ENCODE measurements around the gene PTCHD1.

The PTCHD1 gene

GRCh38 chrX:23398570-23398969, 63.9 kb downstream of the PTCHD1 start:
- DNase-seq (ENCODE audit: low read depth, low spot score) = no peak

DNA sequence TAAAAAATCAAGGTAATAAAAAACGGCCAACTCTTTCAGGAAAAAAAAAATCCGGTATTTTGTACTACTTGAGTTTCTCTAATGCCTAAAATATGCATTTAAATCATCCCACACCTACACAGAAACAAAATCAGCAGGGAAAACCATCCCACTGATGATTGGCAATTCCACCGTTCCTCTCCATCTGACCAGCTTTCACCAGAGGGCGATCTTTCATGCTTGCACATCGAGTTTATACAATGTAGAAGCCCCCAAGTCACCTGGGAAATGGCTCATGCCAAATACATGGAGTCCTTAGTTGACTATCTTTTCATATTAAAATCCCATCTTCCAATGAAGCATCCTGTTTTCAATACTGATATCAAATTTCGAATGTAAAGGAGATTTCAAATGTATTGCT, 69.2 kb downstream of the PTCHD1 start:
- DNase-seq (ENCODE audit: low read depth, low spot score) = no peak

- no peak for DNase-seq (ENCODE audit: low read depth, low spot score)
Measured at GRCh38 chrX:23422912-23423311, 88.3 kb downstream of the PTCHD1 start.

DNA sequence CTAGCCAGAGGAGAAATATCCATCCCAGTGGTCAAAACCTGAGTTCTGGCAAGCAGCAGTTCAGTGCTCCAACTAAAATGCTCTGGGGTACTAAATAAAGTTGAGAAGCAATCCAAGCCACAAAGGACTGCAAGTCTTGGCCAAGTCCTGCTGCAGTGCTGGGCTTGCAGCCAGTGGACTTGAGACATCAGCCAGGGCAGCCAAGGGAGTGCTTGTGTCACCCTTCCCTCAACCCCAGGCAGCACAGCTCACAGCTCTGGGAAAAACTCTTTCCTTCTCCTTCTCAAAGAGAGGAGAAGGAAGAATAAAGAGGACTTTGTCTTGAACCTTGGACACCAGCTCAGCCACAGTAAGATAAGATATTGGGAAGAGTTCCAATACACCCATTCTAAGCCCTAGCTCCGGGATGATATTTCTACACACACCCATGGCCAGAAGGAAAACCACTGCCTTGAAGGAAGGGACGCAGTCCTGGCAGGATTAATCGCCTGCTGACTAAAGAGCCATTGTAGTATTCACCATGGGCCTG, 99.8 kb downstream of the PTCHD1 start:
- DNase-seq (ENCODE audit: low read depth, low spot score) = no peak

DNA sequence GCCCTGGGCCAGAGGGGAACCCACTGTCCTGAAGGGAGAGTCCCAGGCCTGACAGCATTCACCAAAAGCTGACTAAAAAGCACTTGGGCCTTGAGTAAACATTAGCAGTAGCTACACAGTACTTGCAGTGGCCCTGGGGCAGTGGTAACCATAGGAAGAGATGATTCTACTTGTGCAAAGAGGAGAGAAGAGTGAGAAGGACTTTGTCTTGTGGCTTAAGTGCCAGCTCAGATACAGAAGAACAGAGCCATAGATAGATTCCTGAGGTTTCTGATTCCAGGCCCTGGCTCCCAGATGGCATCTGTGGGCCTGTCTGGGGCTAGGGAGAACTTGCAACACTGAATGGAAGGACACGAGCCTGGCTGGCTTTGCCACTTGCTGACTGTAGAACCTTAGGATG, 100.5 kb downstream of the PTCHD1 start:
- no peak for DNase-seq (ENCODE audit: low read depth, low spot score)

DNA sequence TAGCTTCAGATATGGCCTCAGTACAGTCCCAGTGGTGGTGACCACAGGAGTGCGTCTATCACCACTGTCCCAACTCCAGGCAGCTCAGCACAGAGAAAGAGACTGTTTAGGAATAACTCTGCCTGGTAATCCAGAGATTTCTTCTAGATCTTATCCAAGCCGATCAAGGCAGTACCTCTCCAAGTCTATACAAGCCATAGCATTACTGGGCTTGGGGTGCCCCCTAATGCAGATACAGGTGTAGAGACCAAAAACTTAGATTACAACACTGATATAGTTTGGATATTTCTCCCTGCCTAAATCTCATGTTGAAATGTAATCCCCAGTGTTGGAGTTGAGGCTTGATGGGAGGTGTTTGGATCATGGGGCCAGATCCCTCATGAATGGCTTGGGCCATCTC, 100.9 kb downstream of the PTCHD1 start:
- no peak for DNase-seq (ENCODE audit: low read depth, low spot score)

DNA sequence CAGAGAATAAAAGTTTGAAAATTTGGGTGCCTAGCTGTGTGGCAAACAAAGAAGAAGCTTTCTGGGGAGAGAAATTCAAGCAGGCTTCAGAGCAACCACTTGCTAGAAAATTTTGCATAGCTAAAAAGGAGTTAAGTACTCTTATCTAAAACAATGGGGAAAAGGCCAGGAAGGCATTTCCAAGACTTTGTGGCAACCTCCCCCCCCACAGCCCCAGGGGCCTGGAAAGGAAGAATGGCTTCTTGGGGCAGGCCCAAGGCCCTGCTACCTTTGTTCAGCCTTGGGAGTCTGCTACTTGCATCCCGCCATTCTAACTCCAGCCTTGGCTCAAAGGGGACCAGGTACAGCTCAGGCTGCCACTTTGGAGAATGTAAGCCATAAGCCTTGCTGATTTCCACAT, 102.2 kb downstream of the PTCHD1 start:
- no peak for DNase-seq (ENCODE audit: low read depth, low spot score)

GRCh38 chrX:23451266-23451665, 116.6 kb downstream of the PTCHD1 start:
- DNase-seq (ENCODE audit: low read depth, low spot score) = no peak
